HepG2 (cell line): ENCODE results near the gene AP3B1. TPM values are rescaled to one million over a fixed set of nuclear protein-coding genes. Genes with fewer than 3 reads are reported as not detected.

Experiments
- ATAC-seq: fragments of 200-7000 bp; cut with Tn5 transposase; 3 replicates; pipeline ENCODE4 v1.9.1; 2020; ENCODE audit warnings: mild to moderate bottlenecking, moderate library complexity
- BruUV-seq: library from RNA; stranded (reverse); fragments of 400-500 nt; replicated peaks from 2 replicates; lab custom pipeline; 2021; lab: Mats Ljungman, UMichigan
- CTCF ChIA-PET: fragments of 300-600 bp; formaldehyde crosslinking; extraction: SDS; loops from one replicate; lab custom pipeline; 2021; ENCODE audit warnings: low total read pairs, inconsistent platforms, low intra/inter-chr PET ratio; lab: Yijun Ruan, JAX
- POLR2A ChIA-PET: fragments of 350-600 bp; sonication (Branson Sonifier 250); formaldehyde crosslinking; loops from one replicate; lab custom pipeline; 2020; ENCODE audit warnings: antibody characterized with exemption, inconsistent platforms; lab: Yijun Ruan, JAX
- DNase-seq: peaks from one replicate; pipeline ENCODE4 v3.0.0-alpha.2; 2015; ENCODE audit warnings: low spot score
- FAIRE-seq: peaks from 3 replicates; lab custom pipeline; 2011; peaks lifted over from hg19 to GRCh38; lab: Jason Lieb, UNC
- H2AFZ ChIP-seq: one replicate; pipeline ENCODE4 v1.6.1; 2011; ENCODE audit warnings: low read length, inconsistent platforms
- H3K27ac ChIP-seq: fragments of 300-600 bp; 3 replicates; pipeline ENCODE4 v1.8.0; 2011; ENCODE audit warnings: mixed run types, mild to moderate bottlenecking, mixed read lengths, low read length, inconsistent platforms; ENCODE audit not compliant: insufficient read depth; ENCODE audit errors: extremely low read length
- H3K27me3 ChIP-seq, 2 experiments: fragments of 200-600 bp in 1 of 2; 2 replicates in 1 of 2; 3 replicates in 1 of 2; pipeline versions ENCODE4 v1.6.0 to v1.8.0; 2011; ENCODE audit warnings: low read length in 2 of 2, mild to moderate bottlenecking in 2 of 2, moderate library complexity in 2 of 2, inconsistent platforms in 1 of 2; ENCODE audit not compliant: insufficient read depth in 2 of 2, control insufficient read depth in 1 of 2
- H3K36me3 ChIP-seq, 2 experiments: fragments of 200-600 bp in 1 of 2; replicated peaks in 1 of 2; 2 replicates in 1 of 2; 3 replicates in 1 of 2; pipeline versions ENCODE4 v1.5.1 to v1.8.0; 2011; ENCODE audit warnings: low read length in 2 of 2, inconsistent platforms in 1 of 2; ENCODE audit not compliant: insufficient read depth in 2 of 2, control insufficient read depth in 1 of 2
- H3K4me1 ChIP-seq: 2 replicates; pipeline ENCODE4 v1.5.1; 2012; ENCODE audit warnings: low read length, inconsistent platforms; ENCODE audit not compliant: insufficient read depth
- H3K4me2 ChIP-seq: 2 replicates; pipeline ENCODE4 v1.6.0; 2011; ENCODE audit warnings: low read depth, low read length, inconsistent platforms
- H3K4me3 ChIP-seq, 3 experiments: fragments of 200-600 bp in 1 of 3; sonication (generic), shearing (Covaris generic) in 1 of 3; replicated peaks in 1 of 3; 2 replicates each; pipeline ENCODE4 v1.5.1; 2011 to 2016; ENCODE audit warnings: low read length in 3 of 3, inconsistent platforms in 2 of 3, low read depth in 2 of 3, mild to moderate bottlenecking in 2 of 3, control low read depth in 1 of 3, mixed read lengths in 1 of 3; ENCODE audit not compliant: insufficient read depth in 1 of 3
- H3K79me2 ChIP-seq: one replicate; pipeline ENCODE4 v1.6.1; 2011; ENCODE audit warnings: low read length, inconsistent platforms; ENCODE audit not compliant: insufficient read depth
- H3K9ac ChIP-seq: 2 replicates; pipeline ENCODE4 v1.6.0; 2011; ENCODE audit warnings: mild to moderate bottlenecking, low read depth, low read length, inconsistent platforms; ENCODE audit not compliant: insufficient read depth
- H3K9me3 ChIP-seq: 2 replicates; pipeline ENCODE4 v1.5.1; 2012; ENCODE audit warnings: mild to moderate bottlenecking, low read length
- H4K20me1 ChIP-seq: 2 replicates; pipeline ENCODE4 v1.6.0; 2011; ENCODE audit warnings: inconsistent platforms, mild to moderate bottlenecking, low read length, moderate library complexity; ENCODE audit not compliant: insufficient read depth
- BRD4 ChIP-seq: sonication (generic); formaldehyde crosslinking; IDR thresholded peaks from 2 replicates; pipeline ENCODE4 v1.4.0; 2020; ENCODE audit warnings: missing genetic modification reagents
- NFE2 ChIP-seq: sonication (generic); formaldehyde crosslinking; IDR thresholded peaks from 2 replicates; pipeline ENCODE4 v1.4.0; 2020; ENCODE audit warnings: missing genetic modification reagents
- NKX3-1 ChIP-seq: sonication (generic); formaldehyde crosslinking; IDR thresholded peaks from 2 replicates; pipeline ENCODE4 v1.5.0; 2020; ENCODE audit warnings: missing genetic modification reagents
- PTBP1 ChIP-seq: fragments of 200-400 bp; formaldehyde crosslinking; IDR thresholded peaks from 2 replicates; pipeline ENCODE4 v1.6.1; 2018; ENCODE audit warnings: low read length, low read depth; ENCODE audit not compliant: poor library complexity, severe bottlenecking
- RAD51 ChIP-seq: fragments of 450-650 bp; IDR thresholded peaks from 2 replicates; pipeline ENCODE4 v1.6.1; 2016; ENCODE audit warnings: borderline replicate concordance
- RARA ChIP-seq: IDR thresholded peaks from 2 replicates; pipeline ENCODE4 v1.6.1; 2016; ENCODE audit warnings: missing genetic modification reagents, missing compliant biosample characterization
- RBM22 ChIP-seq: fragments of 200-400 bp; formaldehyde crosslinking; optimal IDR thresholded peaks from 2 replicates; pipeline ENCODE3; 2017; ENCODE audit warnings: mild to moderate bottlenecking, low read length, moderate library complexity
- ZNF256 ChIP-seq: sonication (generic); formaldehyde crosslinking; conservative IDR thresholded peaks from 2 replicates; pipeline ENCODE4 v1.4.0; 2020; ENCODE audit warnings: missing genetic modification reagents
- ZNF530 ChIP-seq: sonication (generic); formaldehyde crosslinking; IDR thresholded peaks from 2 replicates; pipeline ENCODE4 v1.5.0; 2020; ENCODE audit warnings: low read depth, mild to moderate bottlenecking, missing genetic modification reagents
- ZNF75D ChIP-seq: sonication (generic); formaldehyde crosslinking; IDR thresholded peaks from 2 replicates; pipeline ENCODE4 v1.8.1; 2023; ENCODE audit warnings: missing genetic modification reagents, mild to moderate bottlenecking, borderline replicate concordance
- ZNF788 ChIP-seq: sonication (generic); formaldehyde crosslinking; IDR thresholded peaks from 2 replicates; pipeline ENCODE4 v1.5.0; 2020; ENCODE audit warnings: mild to moderate bottlenecking, missing genetic modification reagents, borderline replicate concordance
- WGBS: methylation state at CpG from one replicate; pipeline ENCODE4 v1.1.6; 2017; ENCODE audit warnings: low lambda C conversion rate; 5-methylcytosine and 5-hydroxymethylcytosine counted together
- in situ Hi-C: cut with HindIII; loops from 2 replicates; pipeline ENCODE4 v1.10.0; 2017; ENCODE audit warnings: low pct_unique_long_range_greater_than_20kb; ENCODE audit not compliant: extremely low pct_ligation_motif_present
- intact Hi-C: fragments of 100-400 bp; cut with micrococcal nuclease; formaldehyde crosslinking; loops from one replicate; pipeline ENCODE4 v1.10.0; 2022; ENCODE audit not compliant: unreplicated experiment
- polyA plus RNA-seq, 8 experiments: library from polyadenylated mRNA; depleted of rRNA in 3 of 8; stranded (reverse) in 7 of 8; unstranded in 1 of 8; fragments of >200 nt; fragmentation: Illumina TruSeq in 4 of 8; extraction: Trizol in 4 of 8; gene quantifications; 2 replicates each; pipeline versions ENCODE4 v1.2.1 to v1.2.3, GENCODE V29; 2011 to 2016; ENCODE audit warnings: low read depth in 4 of 8, missing spikeins in 1 of 8, mixed read lengths in 1 of 8; ENCODE audit not compliant: insufficient read depth in 1 of 8
- total RNA-seq, 5 experiments: library from RNA; depleted of rRNA; stranded (reverse); fragments of >200 nt; fragmentation: Illumina TruSeq; extraction: Trizol; gene quantifications; 2 replicates each; pipeline ENCODE4 v1.2.3, GENCODE V29; 2016; ENCODE audit warnings: low read depth in 1 of 5
- TF ChIP-seq, protein P1 (sequence below): sonication (generic); formaldehyde crosslinking; IDR thresholded peaks from 2 replicates; pipeline ENCODE4 v1.4.0; 2020; ENCODE audit warnings: missing genetic modification reagents
- TF ChIP-seq, protein P2 (sequence below): sonication (generic); formaldehyde crosslinking; IDR thresholded peaks from 2 replicates; pipeline ENCODE4 v1.8.0; 2022; ENCODE audit warnings: mild to moderate bottlenecking, missing genetic modification reagents, moderate library complexity
- TF ChIP-seq, protein P3 (sequence below): conservative IDR thresholded peaks from 2 replicates; pipeline ENCODE4 v1.6.1; 2018; ENCODE audit warnings: missing genetic modification reagents
- TF ChIP-seq, protein P4 (sequence below): sonication (generic); formaldehyde crosslinking; IDR thresholded peaks from 2 replicates; pipeline ENCODE4 v1.5.1; 2020; ENCODE audit warnings: mild to moderate bottlenecking, missing genetic modification reagents, borderline replicate concordance

The AP3B1 gene
- total and polyA plus RNA-seq, 2 of the 13 experiments (the other 11 are each of a cell fraction or from before 2014, with no cell fraction given), result 37.7 to 51.2 TPM

DNA sequence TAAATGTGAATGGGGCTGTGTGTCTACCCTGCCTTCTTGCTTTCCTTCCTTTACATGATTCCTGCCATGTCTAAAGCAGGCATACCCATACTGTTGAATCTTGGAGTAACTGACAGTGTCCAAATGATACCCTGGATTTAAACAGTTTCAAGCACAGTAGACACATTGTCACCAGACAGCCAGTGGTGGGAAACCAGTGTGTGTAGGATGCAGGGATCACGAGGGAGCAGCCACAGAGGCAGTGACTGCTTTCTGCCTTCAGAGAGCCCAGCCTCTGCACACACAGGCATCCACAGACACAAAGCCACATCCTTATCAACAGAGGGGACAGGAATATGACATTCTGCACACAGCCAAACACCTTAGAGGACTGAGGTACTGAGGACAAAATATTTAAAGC, 334.2 kb downstream of the AP3B1 start:
- ATAC-seq, result no peak
- intact Hi-C loops, result no loop called here
- POLR2A ChIA-PET, result no interaction called here
- Histone ChIP-seq H3K36me3 (no peaks in the 10 kb centered on the region), H3K4me2 (no peak overlapping the region), H3K27me3 (peaks cover 0 to 13% of the 10 kb centered on the region in 2 experiments; a peak in 2 of 5 replicates), H2AFZ (no peak overlapping the region), H3K4me1 (no peaks in the 10 kb centered on the region), H3K4me3 (no peak overlapping the region), H3K9me3 (no peaks in the 10 kb centered on the region), H3K9ac (no peak overlapping the region), H3K27ac (no peak overlapping the region), H4K20me1 (no peaks in the 10 kb centered on the region), H3K79me2 (no peaks in the 10 kb centered on the region)
- no peak for FAIRE-seq
- CTCF ChIA-PET, result no interaction called here
- in situ Hi-C loops, result no loop called here
- WGBS, result no CpG with 5 or more reads among the region's 1 CpG
- no TSS peak for BruUV-seq
- DNase-seq, result no peak
- TF ChIP-seq RAD51 (no peak), NKX3-1 (CRISPR knock-in tag) (no peak), RARA (CRISPR knock-in tag) (no peak), RBM22 (no peak), BRD4 (CRISPR knock-in tag) (no peak), NFE2 (no peak), ZNF788 (CRISPR knock-in tag) (no peak), ZNF530 (CRISPR knock-in tag) (no peak), ZNF256 (CRISPR knock-in tag) (no peak), PTBP1 (no peak), ZNF75D (CRISPR knock-in tag) (no peak)
- TF ChIP-seq, protein P1, sequence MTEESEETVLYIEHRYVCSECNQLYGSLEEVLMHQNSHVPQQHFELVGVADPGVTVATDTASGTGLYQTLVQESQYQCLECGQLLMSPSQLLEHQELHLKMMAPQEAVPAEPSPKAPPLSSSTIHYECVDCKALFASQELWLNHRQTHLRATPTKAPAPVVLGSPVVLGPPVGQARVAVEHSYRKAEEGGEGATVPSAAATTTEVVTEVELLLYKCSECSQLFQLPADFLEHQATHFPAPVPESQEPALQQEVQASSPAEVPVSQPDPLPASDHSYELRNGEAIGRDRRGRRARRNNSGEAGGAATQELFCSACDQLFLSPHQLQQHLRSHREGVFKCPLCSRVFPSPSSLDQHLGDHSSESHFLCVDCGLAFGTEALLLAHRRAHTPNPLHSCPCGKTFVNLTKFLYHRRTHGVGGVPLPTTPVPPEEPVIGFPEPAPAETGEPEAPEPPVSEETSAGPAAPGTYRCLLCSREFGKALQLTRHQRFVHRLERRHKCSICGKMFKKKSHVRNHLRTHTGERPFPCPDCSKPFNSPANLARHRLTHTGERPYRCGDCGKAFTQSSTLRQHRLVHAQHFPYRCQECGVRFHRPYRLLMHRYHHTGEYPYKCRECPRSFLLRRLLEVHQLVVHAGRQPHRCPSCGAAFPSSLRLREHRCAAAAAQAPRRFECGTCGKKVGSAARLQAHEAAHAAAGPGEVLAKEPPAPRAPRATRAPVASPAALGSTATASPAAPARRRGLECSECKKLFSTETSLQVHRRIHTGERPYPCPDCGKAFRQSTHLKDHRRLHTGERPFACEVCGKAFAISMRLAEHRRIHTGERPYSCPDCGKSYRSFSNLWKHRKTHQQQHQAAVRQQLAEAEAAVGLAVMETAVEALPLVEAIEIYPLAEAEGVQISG (CRISPR knock-in tag), result no peak
- TF ChIP-seq, protein P2, sequence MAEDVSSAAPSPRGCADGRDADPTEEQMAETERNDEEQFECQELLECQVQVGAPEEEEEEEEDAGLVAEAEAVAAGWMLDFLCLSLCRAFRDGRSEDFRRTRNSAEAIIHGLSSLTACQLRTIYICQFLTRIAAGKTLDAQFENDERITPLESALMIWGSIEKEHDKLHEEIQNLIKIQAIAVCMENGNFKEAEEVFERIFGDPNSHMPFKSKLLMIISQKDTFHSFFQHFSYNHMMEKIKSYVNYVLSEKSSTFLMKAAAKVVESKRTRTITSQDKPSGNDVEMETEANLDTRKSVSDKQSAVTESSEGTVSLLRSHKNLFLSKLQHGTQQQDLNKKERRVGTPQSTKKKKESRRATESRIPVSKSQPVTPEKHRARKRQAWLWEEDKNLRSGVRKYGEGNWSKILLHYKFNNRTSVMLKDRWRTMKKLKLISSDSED (CRISPR knock-in tag), result no peak
- TF ChIP-seq, protein P3, sequence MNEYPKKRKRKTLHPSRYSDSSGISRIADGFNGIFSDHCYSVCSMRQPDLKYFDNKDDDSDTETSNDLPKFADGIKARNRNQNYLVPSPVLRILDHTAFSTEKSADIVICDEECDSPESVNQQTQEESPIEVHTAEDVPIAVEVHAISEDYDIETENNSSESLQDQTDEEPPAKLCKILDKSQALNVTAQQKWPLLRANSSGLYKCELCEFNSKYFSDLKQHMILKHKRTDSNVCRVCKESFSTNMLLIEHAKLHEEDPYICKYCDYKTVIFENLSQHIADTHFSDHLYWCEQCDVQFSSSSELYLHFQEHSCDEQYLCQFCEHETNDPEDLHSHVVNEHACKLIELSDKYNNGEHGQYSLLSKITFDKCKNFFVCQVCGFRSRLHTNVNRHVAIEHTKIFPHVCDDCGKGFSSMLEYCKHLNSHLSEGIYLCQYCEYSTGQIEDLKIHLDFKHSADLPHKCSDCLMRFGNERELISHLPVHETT, result no peak
- TF ChIP-seq, protein P4, sequence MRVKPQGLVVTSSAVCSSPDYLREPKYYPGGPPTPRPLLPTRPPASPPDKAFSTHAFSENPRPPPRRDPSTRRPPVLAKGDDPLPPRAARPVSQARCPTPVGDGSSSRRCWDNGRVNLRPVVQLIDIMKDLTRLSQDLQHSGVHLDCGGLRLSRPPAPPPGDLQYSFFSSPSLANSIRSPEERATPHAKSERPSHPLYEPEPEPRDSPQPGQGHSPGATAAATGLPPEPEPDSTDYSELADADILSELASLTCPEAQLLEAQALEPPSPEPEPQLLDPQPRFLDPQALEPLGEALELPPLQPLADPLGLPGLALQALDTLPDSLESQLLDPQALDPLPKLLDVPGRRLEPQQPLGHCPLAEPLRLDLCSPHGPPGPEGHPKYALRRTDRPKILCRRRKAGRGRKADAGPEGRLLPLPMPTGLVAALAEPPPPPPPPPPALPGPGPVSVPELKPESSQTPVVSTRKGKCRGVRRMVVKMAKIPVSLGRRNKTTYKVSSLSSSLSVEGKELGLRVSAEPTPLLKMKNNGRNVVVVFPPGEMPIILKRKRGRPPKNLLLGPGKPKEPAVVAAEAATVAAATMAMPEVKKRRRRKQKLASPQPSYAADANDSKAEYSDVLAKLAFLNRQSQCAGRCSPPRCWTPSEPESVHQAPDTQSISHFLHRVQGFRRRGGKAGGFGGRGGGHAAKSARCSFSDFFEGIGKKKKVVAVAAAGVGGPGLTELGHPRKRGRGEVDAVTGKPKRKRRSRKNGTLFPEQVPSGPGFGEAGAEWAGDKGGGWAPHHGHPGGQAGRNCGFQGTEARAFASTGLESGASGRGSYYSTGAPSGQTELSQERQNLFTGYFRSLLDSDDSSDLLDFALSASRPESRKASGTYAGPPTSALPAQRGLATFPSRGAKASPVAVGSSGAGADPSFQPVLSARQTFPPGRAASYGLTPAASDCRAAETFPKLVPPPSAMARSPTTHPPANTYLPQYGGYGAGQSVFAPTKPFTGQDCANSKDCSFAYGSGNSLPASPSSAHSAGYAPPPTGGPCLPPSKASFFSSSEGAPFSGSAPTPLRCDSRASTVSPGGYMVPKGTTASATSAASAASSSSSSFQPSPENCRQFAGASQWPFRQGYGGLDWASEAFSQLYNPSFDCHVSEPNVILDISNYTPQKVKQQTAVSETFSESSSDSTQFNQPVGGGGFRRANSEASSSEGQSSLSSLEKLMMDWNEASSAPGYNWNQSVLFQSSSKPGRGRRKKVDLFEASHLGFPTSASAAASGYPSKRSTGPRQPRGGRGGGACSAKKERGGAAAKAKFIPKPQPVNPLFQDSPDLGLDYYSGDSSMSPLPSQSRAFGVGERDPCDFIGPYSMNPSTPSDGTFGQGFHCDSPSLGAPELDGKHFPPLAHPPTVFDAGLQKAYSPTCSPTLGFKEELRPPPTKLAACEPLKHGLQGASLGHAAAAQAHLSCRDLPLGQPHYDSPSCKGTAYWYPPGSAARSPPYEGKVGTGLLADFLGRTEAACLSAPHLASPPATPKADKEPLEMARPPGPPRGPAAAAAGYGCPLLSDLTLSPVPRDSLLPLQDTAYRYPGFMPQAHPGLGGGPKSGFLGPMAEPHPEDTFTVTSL (CRISPR knock-in tag), result no peak
